NCI-H526 (cell line): ENCODE measurements around the gene OR51B4.
"Not testable (repeated sequence)": the region's sequence is repeated elsewhere in the genome, so short reads cannot be mapped to it uniquely, and the experiment has no call there.

Experiments used
- DNase-seq, 2 experiments: peaks; one replicate each; lab custom pipeline; 2025; lab: John Stamatoyannopoulos, UW

The OR51B4 gene

GRCh38 chr11:5294342-5294995 is 7.3 kb downstream of the OR51B4 start:
- DNase-seq = not testable (repeated sequence)

- no peak for DNase-seq
Measured at GRCh38 chr11:5293028-5293427, 8.7 kb downstream of the OR51B4 start.

- DNase-seq = peak in 1 of 2 experiments; percentile 30
Measured at GRCh38 chr11:5291207-5291838, 10.4 kb downstream of the OR51B4 start.

- DNase-seq = no peak
Measured at GRCh38 chr11:5290106-5290505, 11.6 kb downstream of the OR51B4 start.

GRCh38 chr11:5289696-5290095 is 12.1 kb downstream of the OR51B4 start:
- DNase-seq = no peak

GRCh38 chr11:5288906-5289550 is 12.7 kb downstream of the OR51B4 start:
- no peak for DNase-seq

GRCh38 chr11:5288108-5288905 is 13.4 kb downstream of the OR51B4 start:
- DNase-seq = no peak

- DNase-seq = no peak
Measured at GRCh38 chr11:5286901-5287300, 14.8 kb downstream of the OR51B4 start.

- no peak for DNase-seq
Measured at GRCh38 chr11:5286351-5286750, 15.4 kb downstream of the OR51B4 start.

- DNase-seq = no peak
Measured at GRCh38 chr11:5285703-5286340, 15.9 kb downstream of the OR51B4 start.

- DNase-seq = no peak
Measured at GRCh38 chr11:5284637-5285036, 17.1 kb downstream of the OR51B4 start.

- no peak for DNase-seq
Measured at GRCh38 chr11:5283882-5284281, 17.9 kb downstream of the OR51B4 start.

GRCh38 chr11:5283086-5283485 is 18.7 kb downstream of the OR51B4 start:
- DNase-seq = no peak

GRCh38 chr11:5282628-5283027 is 19.1 kb downstream of the OR51B4 start:
- DNase-seq = no peak

GRCh38 chr11:5281596-5281995 is 20.1 kb downstream of the OR51B4 start:
- no peak for DNase-seq

- DNase-seq = no peak
Measured at GRCh38 chr11:5280582-5281102, 21.1 kb downstream of the OR51B4 start.

GRCh38 chr11:5279471-5280090 is 22.2 kb downstream of the OR51B4 start:
- no peak for DNase-seq

GRCh38 chr11:5277807-5278382 is 23.9 kb downstream of the OR51B4 start:
- no peak for DNase-seq

GRCh38 chr11:5276697-5277096 is 25.0 kb downstream of the OR51B4 start:
- DNase-seq = no peak

GRCh38 chr11:5275369-5276110 is 26.2 kb downstream of the OR51B4 start:
- DNase-seq = no peak
